ENCODE measurements around the gene PSMB9.
A peak's percentile ranks its signal among the peaks of the same experiment; 100 is the strongest.

Gene PSMB9

DNA sequence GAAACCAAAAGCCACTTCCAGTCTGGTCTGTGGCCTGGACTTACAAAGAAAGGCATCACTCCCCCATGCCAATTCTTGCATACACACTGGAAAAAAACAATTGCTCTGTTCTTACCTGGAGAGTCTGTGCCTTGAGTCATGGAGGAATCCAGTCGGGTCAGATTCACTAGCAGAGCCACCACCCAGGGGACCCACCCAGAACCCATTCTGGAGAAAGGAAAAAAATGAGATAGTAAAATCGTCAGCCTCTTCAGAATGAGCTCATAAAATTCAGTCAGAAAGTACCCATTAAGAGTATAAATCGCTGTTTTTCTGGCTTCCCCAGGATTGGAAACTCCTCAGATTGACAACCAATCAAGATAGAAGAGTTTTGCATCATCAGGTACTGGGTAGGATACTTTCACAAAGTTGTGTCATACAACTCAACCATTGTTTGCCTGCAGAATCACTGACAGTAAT lies 37.2 kb upstream of the PSMB9 start, which contains the start of gene HLA-DOB:
Gene HLA-DOB, minus strand, starts transcription at position 257 of the 459 bp plus-strand sequence. Its CDS starts 51 bp downstream, at position 206.
- H3K4me3 ChIP-seq (ENCODE audit: low read length) = no peak within 1 kb of the TSS
- TF ChIP-seq, protein P1, sequence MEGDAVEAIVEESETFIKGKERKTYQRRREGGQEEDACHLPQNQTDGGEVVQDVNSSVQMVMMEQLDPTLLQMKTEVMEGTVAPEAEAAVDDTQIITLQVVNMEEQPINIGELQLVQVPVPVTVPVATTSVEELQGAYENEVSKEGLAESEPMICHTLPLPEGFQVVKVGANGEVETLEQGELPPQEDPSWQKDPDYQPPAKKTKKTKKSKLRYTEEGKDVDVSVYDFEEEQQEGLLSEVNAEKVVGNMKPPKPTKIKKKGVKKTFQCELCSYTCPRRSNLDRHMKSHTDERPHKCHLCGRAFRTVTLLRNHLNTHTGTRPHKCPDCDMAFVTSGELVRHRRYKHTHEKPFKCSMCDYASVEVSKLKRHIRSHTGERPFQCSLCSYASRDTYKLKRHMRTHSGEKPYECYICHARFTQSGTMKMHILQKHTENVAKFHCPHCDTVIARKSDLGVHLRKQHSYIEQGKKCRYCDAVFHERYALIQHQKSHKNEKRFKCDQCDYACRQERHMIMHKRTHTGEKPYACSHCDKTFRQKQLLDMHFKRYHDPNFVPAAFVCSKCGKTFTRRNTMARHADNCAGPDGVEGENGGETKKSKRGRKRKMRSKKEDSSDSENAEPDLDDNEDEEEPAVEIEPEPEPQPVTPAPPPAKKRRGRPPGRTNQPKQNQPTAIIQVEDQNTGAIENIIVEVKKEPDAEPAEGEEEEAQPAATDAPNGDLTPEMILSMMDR (conservative IDR thresholded peaks at IDR 0.05; ENCODE audit: low read depth, low read length) = no peak
- no peak for DNase-seq (ENCODE audit: low read depth)

DNA sequence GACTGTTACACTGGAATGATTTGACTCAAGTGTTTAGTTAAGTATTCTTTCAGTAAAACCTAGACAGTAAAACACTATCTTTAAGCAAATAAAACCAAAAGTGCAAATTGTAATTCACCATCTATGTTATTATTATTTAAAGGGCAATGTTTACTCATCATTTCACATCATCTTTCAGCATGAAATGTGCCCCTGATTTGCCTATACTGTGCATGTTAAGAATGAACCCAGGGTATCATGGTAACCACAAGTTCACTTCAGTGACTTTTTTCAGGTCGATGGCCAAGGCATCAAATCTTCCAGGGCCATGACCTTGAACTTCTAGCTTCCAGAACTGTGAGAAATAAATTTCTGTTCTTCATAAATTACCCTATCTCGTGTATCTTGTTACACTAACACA lies 35.1 kb upstream of the PSMB9 start:
- no peak overlapping the region for H3K4me3 ChIP-seq (ENCODE audit: low read length)
- no peak for DNase-seq (ENCODE audit: low read depth)
- TF ChIP-seq, protein P1 (conservative IDR thresholded peaks at IDR 0.05; ENCODE audit: low read depth, low read length) = no peak

DNA sequence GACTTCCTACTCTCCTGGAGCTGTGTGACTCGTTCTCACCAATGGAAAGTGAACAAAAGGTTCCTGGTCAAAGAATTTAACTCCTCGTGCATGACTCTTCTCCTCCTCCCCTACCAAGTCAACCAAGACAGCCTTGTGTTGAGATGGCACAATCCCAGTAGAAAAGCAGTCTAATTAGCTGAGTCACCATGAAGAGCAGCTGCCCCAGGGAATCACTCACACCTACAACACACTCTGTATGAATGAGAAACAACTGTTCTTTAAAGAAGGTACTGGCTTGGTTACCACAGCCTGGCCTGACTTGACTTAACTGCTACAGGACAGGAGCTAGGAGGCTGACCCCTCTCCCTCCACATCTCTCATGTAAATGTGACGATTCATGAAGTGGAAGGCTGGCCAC lies 34.3 kb upstream of the PSMB9 start:
- TF ChIP-seq, protein P1 (conservative IDR thresholded peaks at IDR 0.05; ENCODE audit: low read depth, low read length) = no peak
- H3K4me3 ChIP-seq (ENCODE audit: low read length) = no peak overlapping the region
- DNase-seq (ENCODE audit: low read depth) = no peak

DNA sequence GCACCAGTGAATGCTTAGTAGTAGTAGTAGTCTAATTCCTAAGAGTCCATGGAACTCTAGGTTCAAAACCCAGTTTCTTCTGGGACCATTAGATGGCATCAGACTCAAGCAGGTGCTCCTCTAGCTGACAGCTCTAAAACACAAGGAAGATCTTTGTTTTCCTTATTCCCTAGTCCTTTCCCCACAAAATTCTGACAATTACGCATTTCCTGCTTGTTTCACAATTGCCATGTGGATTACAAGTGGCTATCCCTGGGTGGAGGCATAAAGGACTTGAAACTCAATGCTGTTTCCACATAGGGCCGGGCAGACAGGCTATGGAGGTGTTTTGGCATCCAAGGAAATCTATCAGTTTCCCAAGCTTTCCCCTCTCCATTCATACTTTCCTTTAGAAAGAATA lies 28.0 kb upstream of the PSMB9 start:
- TF ChIP-seq, protein P1 (conservative IDR thresholded peaks at IDR 0.05; ENCODE audit: low read depth, low read length) = peak; percentile 42
- DNase-seq (ENCODE audit: low read depth) = no peak
- no peak overlapping the region for H3K4me3 ChIP-seq (ENCODE audit: low read length)

DNA sequence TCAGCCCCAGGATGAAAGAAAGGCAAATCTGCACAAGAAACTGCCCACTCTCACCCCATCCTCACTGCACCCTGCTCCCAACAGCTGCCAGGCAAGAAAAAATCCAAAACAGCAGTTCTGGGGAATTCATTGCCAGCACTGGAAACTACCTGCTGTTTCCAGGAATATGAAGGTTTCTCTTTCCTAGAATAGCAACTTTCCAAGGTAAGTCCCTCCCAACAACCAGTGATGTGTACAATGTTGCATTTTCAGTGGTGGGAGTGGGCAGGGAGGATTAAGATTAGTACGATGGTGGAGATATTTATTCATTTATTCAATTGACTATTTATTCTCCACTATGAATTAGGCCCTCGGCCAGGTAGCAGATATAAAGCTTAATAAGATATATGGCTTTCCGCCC lies 27.0 kb upstream of the PSMB9 start:
- no peak for DNase-seq (ENCODE audit: low read depth)
- TF ChIP-seq, protein P1 (conservative IDR thresholded peaks at IDR 0.05; ENCODE audit: low read depth, low read length) = no peak
- H3K4me3 ChIP-seq (ENCODE audit: low read length) = no peak overlapping the region

DNA sequence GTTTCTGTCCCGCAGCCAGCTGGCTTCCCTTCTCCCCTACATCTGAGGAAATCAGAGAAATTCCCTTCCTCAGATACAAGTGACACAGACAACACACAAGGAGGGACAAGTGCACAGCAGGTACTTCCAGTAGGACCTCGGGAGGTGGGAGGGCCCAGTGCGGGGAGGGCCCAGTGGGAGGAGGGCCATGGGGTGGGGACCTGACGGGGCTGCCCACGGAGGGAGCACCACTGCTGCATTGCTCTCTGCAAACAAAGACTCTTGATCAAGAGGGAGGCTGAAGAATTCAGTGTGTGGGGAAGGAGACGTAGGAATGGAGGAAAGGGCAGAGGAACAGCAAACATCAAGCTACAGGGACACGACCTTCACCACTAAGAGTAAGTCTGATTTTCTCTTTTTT lies 24.5 kb upstream of the PSMB9 start:
- TF ChIP-seq, protein P1 (conservative IDR thresholded peaks at IDR 0.05; ENCODE audit: low read depth, low read length) = no peak
- H3K4me3 ChIP-seq (ENCODE audit: low read length) = no peak overlapping the region
- no peak for DNase-seq (ENCODE audit: low read depth)

DNA sequence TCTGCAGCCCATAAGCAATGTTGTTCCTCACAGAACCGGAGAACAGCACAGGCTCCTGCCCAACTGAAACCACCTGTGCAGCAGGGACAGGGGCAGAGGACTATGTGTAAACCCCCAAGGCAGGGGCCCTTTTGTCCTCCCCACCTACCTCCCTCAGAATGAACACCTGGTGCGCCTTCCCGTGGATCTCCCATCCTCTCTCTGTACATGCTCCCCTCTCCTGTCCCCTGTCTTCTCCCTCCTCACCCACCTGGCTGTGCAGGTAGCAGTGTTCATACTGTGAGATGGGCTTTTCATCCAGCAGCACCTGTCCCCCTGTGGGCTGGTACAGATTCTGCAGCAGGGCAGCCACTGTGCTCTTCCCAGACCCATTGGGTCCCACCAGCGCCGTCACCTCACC lies 24.0 kb upstream of the PSMB9 start:
- TF ChIP-seq, protein P1 (conservative IDR thresholded peaks at IDR 0.05; ENCODE audit: low read depth, low read length) = no peak
- DNase-seq (ENCODE audit: low read depth) = no peak
- no peak overlapping the region for H3K4me3 ChIP-seq (ENCODE audit: low read length)
